KMS-11 (cell line): Measurements from ENCODE around the gene FAM219A.

Experiments
- H2AFZ ChIP-seq: fragments of 200-600 bp; sonication (generic); 2 replicates; pipeline ENCODE4 v1.6.1; 2016; ENCODE audit warnings: antibody characterized with exemption, mixed run types, low read depth
- H3K27ac ChIP-seq: fragments of 200-600 bp; sonication (generic); 2 replicates; pipeline ENCODE4 v1.6.1; 2016; ENCODE audit warnings: mild to moderate bottlenecking, mixed run types
- H3K27me3 ChIP-seq: fragments of 200-600 bp; sonication (generic); 2 replicates; pipeline ENCODE4 v1.6.1; 2017; ENCODE audit warnings: mild to moderate bottlenecking, low read depth, mixed run types, moderate library complexity; ENCODE audit not compliant: insufficient read depth
- H3K36me3 ChIP-seq: fragments of 200-600 bp; sonication (generic); 2 replicates; pipeline ENCODE4 v1.6.1; 2017; ENCODE audit warnings: mild to moderate bottlenecking, mixed run types; ENCODE audit not compliant: insufficient read depth
- H3K4me1 ChIP-seq: fragments of 200-600 bp; sonication (generic); 2 replicates; pipeline ENCODE4 v1.6.1; 2016; ENCODE audit warnings: mild to moderate bottlenecking, low read depth, mixed run types; ENCODE audit not compliant: poor library complexity, severe bottlenecking
- H3K4me2 ChIP-seq: fragments of 200-600 bp; sonication (generic); 2 replicates; pipeline ENCODE4 v1.7.0; 2016; ENCODE audit warnings: mild to moderate bottlenecking, mixed run types
- H3K4me3 ChIP-seq: fragments of 200-600 bp; sonication (generic); IDR thresholded peaks from 2 replicates; pipeline ENCODE4 v1.6.1; 2017; ENCODE audit warnings: low read depth, low read length, mixed read lengths; ENCODE audit not compliant: insufficient read depth
- H3K79me2 ChIP-seq: fragments of 200-600 bp; sonication (generic); 2 replicates; pipeline ENCODE4 v1.6.1; 2016; ENCODE audit warnings: low read depth, mixed run types; ENCODE audit not compliant: insufficient read depth
- H3K9ac ChIP-seq: fragments of 200-600 bp; sonication (generic); 2 replicates; pipeline ENCODE4 v1.6.1; 2016; ENCODE audit warnings: mild to moderate bottlenecking, mixed run types
- H4K20me1 ChIP-seq: fragments of 200-600 bp; sonication (generic); 2 replicates; pipeline ENCODE4 v1.6.1; 2016; ENCODE audit warnings: mild to moderate bottlenecking, mixed run types; ENCODE audit not compliant: insufficient read depth
- CTCF ChIP-seq: fragments of 200-600 bp; sonication (generic); conservative IDR thresholded peaks from 2 replicates; pipeline ENCODE4 v1.6.1; 2017; ENCODE audit warnings: low read depth, mild to moderate bottlenecking, antibody characterized with exemption, low read length, moderate library complexity, mixed read lengths

Gene FAM219A

DNA sequence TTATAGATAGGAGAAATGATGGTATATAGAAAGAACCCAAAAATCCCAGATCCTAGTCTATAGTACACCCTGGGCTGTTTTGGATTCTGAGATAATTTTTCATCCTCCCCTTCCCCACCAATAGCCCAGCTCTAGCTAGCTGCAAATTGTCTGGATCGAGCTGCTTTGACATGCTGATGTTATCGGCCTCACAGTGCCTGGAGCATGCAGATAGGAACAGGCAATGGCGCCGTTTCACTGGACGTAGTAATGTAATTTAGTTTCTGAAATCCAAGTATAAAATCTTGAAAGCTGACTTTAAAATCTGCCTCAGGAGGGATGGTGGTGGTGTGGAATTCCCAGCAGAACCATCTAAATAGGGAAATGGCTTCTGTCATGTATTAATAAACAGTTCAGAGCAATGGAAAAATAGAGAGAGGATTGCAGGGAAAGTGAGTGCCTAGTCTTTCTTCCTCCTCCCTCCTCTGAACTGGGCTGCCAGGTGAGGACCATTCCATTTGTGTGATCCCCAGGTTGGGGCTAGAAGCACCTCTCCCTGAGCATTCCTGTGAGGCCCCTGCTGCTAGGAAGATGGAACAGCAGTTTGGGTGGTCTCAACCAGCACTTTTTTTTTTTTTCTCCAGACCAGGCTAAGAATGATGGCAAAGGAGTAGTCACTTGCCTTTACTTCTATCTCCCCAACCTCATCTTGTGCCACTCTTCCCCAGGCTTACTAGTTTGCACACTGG is 31.9 kb downstream of the FAM219A start:
- Histone ChIP-seq H3K79me2 (no peaks in the 10 kb centered on the region), H3K9ac (no peak overlapping the region), H4K20me1 (no peaks in the 10 kb centered on the region), H2AFZ (no peak overlapping the region), H3K4me3 (no peak overlapping the region), H3K27me3 (no peaks in the 10 kb centered on the region), H3K4me1 (no peaks in the 10 kb centered on the region), H3K4me2 (no peak overlapping the region), H3K36me3 (no peaks in the 10 kb centered on the region), H3K27ac (no peak overlapping the region)
- TF ChIP-seq CTCF = no peak

GRCh38 chr9:34419716-34420504 is 38.5 kb downstream of the FAM219A start:
- TF ChIP-seq CTCF = no peak

GRCh38 chr9:34417734-34418133 is 40.6 kb downstream of the FAM219A start:
- Histone ChIP-seq H3K4me2 (no peak overlapping the region), H3K4me1 (no peaks in the 10 kb centered on the region), H4K20me1 (no peaks in the 10 kb centered on the region), H3K79me2 (no peaks in the 10 kb centered on the region), H3K36me3 (no peaks in the 10 kb centered on the region), H3K9ac (no peak overlapping the region), H2AFZ (no peak overlapping the region), H3K27ac (no peak overlapping the region), H3K4me3 (no peak overlapping the region), H3K27me3 (no peaks in the 10 kb centered on the region)
- no peak for TF ChIP-seq CTCF

More at GRCh38 chr9:34419716-34420504, 38.5 kb downstream of the FAM219A start:
- no peak overlapping the region for H2AFZ ChIP-seq
- no peaks in the 10 kb centered on the region for H3K79me2 ChIP-seq
- no peak overlapping the region for H3K27ac ChIP-seq
- no peaks in the 10 kb centered on the region for H4K20me1 ChIP-seq
- no peaks in the 10 kb centered on the region for H3K4me1 ChIP-seq
- no peaks in the 10 kb centered on the region for H3K27me3 ChIP-seq
- no peaks in the 10 kb centered on the region for H3K36me3 ChIP-seq
- no peak overlapping the region for H3K4me3 ChIP-seq
- H3K9ac ChIP-seq = no peak overlapping the region
- no peak overlapping the region for H3K4me2 ChIP-seq

GRCh38 chr9:34413231-34413852 is 45.0 kb downstream of the FAM219A start:
- H3K27ac ChIP-seq = no peak overlapping the region
- H3K9ac ChIP-seq = no peak overlapping the region
- no peaks in the 10 kb centered on the region for H3K27me3 ChIP-seq
- H2AFZ ChIP-seq = no peak overlapping the region
- TF ChIP-seq CTCF = no peak
- no peaks in the 10 kb centered on the region for H4K20me1 ChIP-seq
- no peaks in the 10 kb centered on the region for H3K36me3 ChIP-seq
- no peaks in the 10 kb centered on the region for H3K4me1 ChIP-seq
- no peak overlapping the region for H3K4me2 ChIP-seq
- no peaks in the 10 kb centered on the region for H3K79me2 ChIP-seq
- no peak overlapping the region for H3K4me3 ChIP-seq
